Activated T-helper 2 cell treated with anti-CD3 and anti-CD28 coated beads, Interferon-gamma antibody, Interleukin-2, Interleukin-4, amounts not matched to agents 10 μg/mL and 5 μg/mL and 100 μg/mL, durations not matched to agents 14 hours and 24 hours and 36 hours (primary cell): Measurements from ENCODE around the gene MYO9A. TPM values are rescaled to one million over a fixed set of nuclear protein-coding genes. Genes with fewer than 3 reads are reported as not detected.

Experiments
- DNase-seq: peaks from one replicate; pipeline ENCODE4 v3.0.0; 2021; ENCODE audit warnings: low spot score
- H3K27ac Mint-ChIP-seq: one replicate; pipeline ENCODE4 v1.8.0; 2021; ENCODE audit warnings: mixed read lengths
- H3K27me3 Mint-ChIP-seq: one replicate; pipeline ENCODE4 v1.8.0; 2021; ENCODE audit warnings: low read depth, mixed read lengths
- H3K36me3 Mint-ChIP-seq: one replicate; pipeline ENCODE4 v1.8.0; 2021; ENCODE audit warnings: low read depth, mixed read lengths
- H3K4me1 Mint-ChIP-seq: one replicate; pipeline ENCODE4 v1.8.0; 2021; ENCODE audit warnings: low read depth, mixed read lengths
- H3K4me3 Mint-ChIP-seq: one replicate; pipeline ENCODE4 v1.8.0; 2021; ENCODE audit warnings: low read depth, mild to moderate bottlenecking, moderate library complexity, mixed read lengths
- H3K9me3 Mint-ChIP-seq: one replicate; pipeline ENCODE4 v1.8.0; 2021; ENCODE audit warnings: mixed read lengths
- intact Hi-C: fragments of 100-400 bp; cut with micrococcal nuclease; formaldehyde crosslinking; loops from one replicate; pipeline ENCODE4 v1.15.1; 2023
- total RNA-seq: library from RNA; stranded (reverse); gene quantifications from 2 replicates; pipeline ENCODE4 v1.2.3, GENCODE V29; 2022

The MYO9A gene
- total RNA-seq, 1 donor from 2014 or later, result 26.2 TPM

DNA sequence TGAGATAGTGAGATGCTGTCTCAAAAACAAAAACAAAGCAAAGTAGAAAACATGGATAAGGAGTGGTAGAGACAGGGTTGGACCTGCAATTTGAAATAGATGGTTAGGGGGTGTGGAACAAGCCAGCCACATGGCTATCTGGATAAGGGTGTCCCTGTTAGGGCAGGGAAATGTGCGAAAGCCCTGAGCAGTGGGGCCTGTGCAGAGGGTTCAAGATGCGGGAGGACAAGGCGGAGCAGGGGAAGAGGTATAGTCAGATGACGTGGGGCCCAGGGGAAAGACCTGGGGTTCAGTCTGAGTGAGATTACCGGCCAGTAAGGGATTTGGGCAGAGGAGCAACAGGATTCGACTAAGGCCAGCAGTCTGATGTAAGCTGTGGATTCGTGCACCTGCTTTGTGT is 326.0 kb downstream of the MYO9A start:
- no peaks in the 10 kb centered on the region for H3K36me3 Mint-ChIP-seq
- H3K4me1 Mint-ChIP-seq, result peaks cover 2% of the 10 kb centered on the region
- no peak overlapping the region for H3K4me3 Mint-ChIP-seq
- no peak for DNase-seq
- H3K27ac Mint-ChIP-seq, result no peak overlapping the region
- intact Hi-C loops, result no loop called here
- no peaks in the 10 kb centered on the region for H3K27me3 Mint-ChIP-seq
- H3K9me3 Mint-ChIP-seq, result no peaks in the 10 kb centered on the region

GRCh38 chr15:71790081-71790480 is 327.9 kb downstream of the MYO9A start:
- intact Hi-C loops, result no loop called here
- H3K9me3 Mint-ChIP-seq, result no peaks in the 10 kb centered on the region
- no peak for DNase-seq

DNA sequence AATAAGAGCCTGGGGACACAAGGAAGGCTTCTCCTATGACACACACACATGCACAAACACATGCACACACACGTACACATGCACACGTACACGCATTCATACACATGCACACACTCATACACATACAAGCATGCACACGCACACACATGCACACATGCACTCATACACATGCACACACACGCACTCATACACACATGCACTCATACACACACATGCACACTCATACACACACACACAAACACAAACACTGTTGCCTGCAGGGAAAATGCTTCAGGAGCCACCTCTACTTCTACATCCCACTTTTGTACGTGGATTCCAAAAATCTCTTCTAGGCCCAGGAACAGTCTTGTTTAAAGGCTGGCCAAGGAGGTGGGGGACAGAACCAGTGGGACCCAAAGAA is 328.3 kb downstream of the MYO9A start:
- no peak for DNase-seq
- Mint-ChIP-seq H3K27ac (no peak overlapping the region), H3K27me3 (peaks cover 5% of the 10 kb centered on the region), H3K4me3 (no peak overlapping the region), H3K9me3 (no peaks in the 10 kb centered on the region), H3K4me1 (peaks cover 5% of the 10 kb centered on the region), H3K36me3 (no peaks in the 10 kb centered on the region)
- intact Hi-C loops, result no loop called here

More at GRCh38 chr15:71790081-71790480, 327.9 kb downstream of the MYO9A start:
- Mint-ChIP-seq H3K27ac (no peak overlapping the region), H3K4me1 (peaks cover 5% of the 10 kb centered on the region), H3K27me3 (peaks cover 5% of the 10 kb centered on the region), H3K4me3 (no peak overlapping the region), H3K36me3 (no peaks in the 10 kb centered on the region)

DNA sequence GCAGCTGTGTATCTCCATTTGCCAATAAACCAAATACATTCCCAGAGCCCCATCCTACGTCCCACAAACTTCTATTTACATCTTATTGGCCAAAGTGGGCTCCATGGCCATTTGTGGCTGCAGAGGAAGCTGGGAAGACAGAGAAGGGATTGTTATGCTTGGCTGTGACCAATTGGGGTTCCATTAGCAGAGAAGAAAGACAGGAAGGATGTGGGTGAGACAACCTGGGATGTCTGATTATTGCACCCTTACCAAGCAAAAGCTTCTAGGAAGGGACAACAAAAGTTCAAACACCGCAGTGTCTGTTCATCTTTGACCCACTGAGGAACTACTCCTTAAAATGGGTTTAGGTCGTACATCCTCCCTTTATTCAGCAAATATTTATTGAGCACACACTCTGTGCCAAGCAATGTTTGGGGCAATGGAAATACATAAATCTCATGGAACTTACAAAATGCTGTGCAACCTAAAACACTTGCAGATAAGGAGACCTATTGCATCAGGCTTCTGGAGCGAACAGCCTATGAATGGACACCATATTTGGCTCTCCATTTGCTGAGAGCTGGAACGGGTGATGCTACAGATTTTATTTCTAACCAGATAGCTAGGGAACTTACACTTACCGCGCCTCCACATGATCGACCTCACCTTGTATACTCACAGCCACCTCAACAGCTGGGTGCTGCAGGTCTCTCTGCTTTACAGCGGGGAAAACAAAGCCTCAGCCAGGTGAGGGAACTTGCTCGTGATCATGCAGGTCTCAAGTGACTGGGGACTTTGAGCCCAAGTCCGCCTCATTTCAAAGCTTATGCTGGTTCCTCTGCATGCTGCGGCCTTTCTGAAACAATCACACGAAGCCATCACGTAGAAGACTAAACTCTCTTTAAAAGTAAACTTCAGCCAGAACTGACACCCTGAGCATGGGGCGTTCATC is 329.0 kb downstream of the MYO9A start:
- H3K36me3 Mint-ChIP-seq, result no peaks in the 10 kb centered on the region
- intact Hi-C loops, result no loop called here
- H3K9me3 Mint-ChIP-seq, result no peaks in the 10 kb centered on the region
- H3K4me1 Mint-ChIP-seq, result peaks cover 5% of the 10 kb centered on the region
- H3K4me3 Mint-ChIP-seq, result no peak overlapping the region
- DNase-seq, result no peak
- H3K27ac Mint-ChIP-seq, result no peak overlapping the region
- peaks cover 5% of the 10 kb centered on the region for H3K27me3 Mint-ChIP-seq

DNA sequence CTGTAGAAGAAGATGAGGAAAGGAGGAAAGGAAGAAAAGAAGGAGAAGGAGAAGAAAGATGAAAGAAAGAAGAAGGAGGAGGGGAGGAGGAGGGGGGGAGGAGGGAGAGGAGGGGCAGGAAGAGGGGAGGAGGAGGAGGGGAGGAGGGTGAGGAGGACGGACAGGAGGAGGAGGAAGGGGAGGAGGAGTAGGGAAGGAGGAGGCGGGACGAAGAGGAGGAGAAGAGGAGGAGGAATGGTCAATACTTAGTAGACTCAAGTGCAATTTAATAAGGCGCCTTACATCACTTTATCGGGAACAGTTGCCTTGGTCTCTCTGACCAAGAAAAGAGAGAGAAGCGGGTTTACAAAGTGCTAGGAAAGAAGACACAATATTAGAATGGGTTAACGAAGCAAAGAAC is 331.3 kb downstream of the MYO9A start:
- H3K27ac Mint-ChIP-seq, result no peak overlapping the region
- H3K4me3 Mint-ChIP-seq, result no peak overlapping the region
- H3K9me3 Mint-ChIP-seq, result no peaks in the 10 kb centered on the region
- H3K36me3 Mint-ChIP-seq, result no peaks in the 10 kb centered on the region
- peaks cover 5% of the 10 kb centered on the region for H3K4me1 Mint-ChIP-seq
- DNase-seq, result no peak
- H3K27me3 Mint-ChIP-seq, result peaks cover 5% of the 10 kb centered on the region
- intact Hi-C loops, result no loop called here

DNA sequence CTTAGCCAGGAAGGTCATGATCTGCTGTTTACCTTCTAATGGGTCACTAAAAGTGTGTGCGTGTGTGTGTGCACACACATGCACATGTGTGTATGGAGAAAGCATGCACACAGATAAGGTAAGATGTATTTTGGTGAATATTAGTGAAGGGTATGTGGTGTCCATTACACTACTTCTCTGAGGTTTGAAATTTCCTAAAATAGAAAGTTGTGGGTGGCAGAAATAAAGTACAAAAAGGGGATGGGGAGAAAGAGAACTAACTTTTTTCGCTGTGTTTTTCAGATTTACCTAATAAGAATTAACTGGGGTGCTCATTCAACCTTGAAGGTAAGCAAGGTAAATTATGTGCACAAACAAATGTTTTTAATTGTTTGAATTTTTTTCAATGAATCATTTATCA is 332.0 kb downstream of the MYO9A start:
- no peaks in the 10 kb centered on the region for H3K36me3 Mint-ChIP-seq
- no peak overlapping the region for H3K4me3 Mint-ChIP-seq
- H3K9me3 Mint-ChIP-seq, result no peaks in the 10 kb centered on the region
- peaks cover 12% of the 10 kb centered on the region for H3K4me1 Mint-ChIP-seq
- intact Hi-C loops, result no loop called here
- peaks cover 5% of the 10 kb centered on the region for H3K27me3 Mint-ChIP-seq
- DNase-seq, result no peak
- H3K27ac Mint-ChIP-seq, result no peak overlapping the region

DNA sequence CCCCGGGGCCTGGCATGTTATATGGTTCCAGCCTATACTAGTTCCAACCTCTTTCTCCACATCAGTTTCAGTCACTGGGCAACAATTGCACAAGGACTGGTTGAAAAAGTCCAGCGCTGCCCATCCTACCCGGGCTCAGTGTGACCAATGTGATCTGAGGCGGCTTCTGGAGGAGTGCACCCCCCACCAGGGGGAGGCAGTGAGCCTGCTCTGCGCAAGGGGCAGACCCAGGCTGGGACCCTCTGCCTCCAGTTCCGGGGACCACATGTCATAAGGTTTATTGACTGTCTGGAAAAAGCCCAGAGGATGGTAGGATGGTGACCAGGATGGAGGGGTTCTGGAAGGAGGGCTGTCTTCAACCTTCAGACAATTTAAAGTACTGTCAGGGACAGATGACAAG is 333.2 kb downstream of the MYO9A start:
- peaks cover 5% of the 10 kb centered on the region for H3K27me3 Mint-ChIP-seq
- H3K4me3 Mint-ChIP-seq, result no peak overlapping the region
- no peak overlapping the region for H3K27ac Mint-ChIP-seq
- no peaks in the 10 kb centered on the region for H3K9me3 Mint-ChIP-seq
- DNase-seq, result no peak
- no peaks in the 10 kb centered on the region for H3K36me3 Mint-ChIP-seq
- H3K4me1 Mint-ChIP-seq, result peaks cover 23% of the 10 kb centered on the region
- intact Hi-C loops, result loop anchor here (5.0 kb wide), 1 partner anchor 373 kb away; no protein-coding TSS in a partner anchor

- H3K9me3 Mint-ChIP-seq, result no peaks in the 10 kb centered on the region
- DNase-seq, result no peak
- intact Hi-C loops, result loop anchor here (5.0 kb wide), 1 partner anchor 375 kb away; no protein-coding TSS in a partner anchor
- no peaks in the 10 kb centered on the region for H3K36me3 Mint-ChIP-seq
- peaks cover 5% of the 10 kb centered on the region for H3K27me3 Mint-ChIP-seq
- H3K4me3 Mint-ChIP-seq, result no peak overlapping the region
- H3K27ac Mint-ChIP-seq, result no peak overlapping the region
- peaks cover 20% of the 10 kb centered on the region for H3K4me1 Mint-ChIP-seq
Measured at GRCh38 chr15:71782422-71783165, 335.4 kb downstream of the MYO9A start.

- Mint-ChIP-seq H3K4me3 (no peak overlapping the region), H3K27me3 (peaks cover 5% of the 10 kb centered on the region), H3K36me3 (no peaks in the 10 kb centered on the region), H3K9me3 (no peaks in the 10 kb centered on the region), H3K4me1 (peaks cover 20% of the 10 kb centered on the region), H3K27ac (no peak overlapping the region)
- no peak for DNase-seq
- intact Hi-C loops, result loop anchor here (5.0 kb wide), 1 partner anchor 375 kb away; no protein-coding TSS in a partner anchor
Measured at GRCh38 chr15:71781965-71782265, 336.0 kb downstream of the MYO9A start.

- Mint-ChIP-seq H3K36me3 (no peaks in the 10 kb centered on the region), H3K27me3 (peaks cover 3% of the 10 kb centered on the region), H3K27ac (peak overlapping the region; percentile 71), H3K4me3 (peak overlapping the region; percentile 17), H3K9me3 (no peaks in the 10 kb centered on the region), H3K4me1 (peaks cover 20% of the 10 kb centered on the region)
- no peak for DNase-seq
- intact Hi-C loops, result loop anchor here (5.0 kb wide), 1 partner anchor 376 kb away; no protein-coding TSS in a partner anchor
Measured at GRCh38 chr15:71781179-71781964, 336.6 kb downstream of the MYO9A start.

DNA sequence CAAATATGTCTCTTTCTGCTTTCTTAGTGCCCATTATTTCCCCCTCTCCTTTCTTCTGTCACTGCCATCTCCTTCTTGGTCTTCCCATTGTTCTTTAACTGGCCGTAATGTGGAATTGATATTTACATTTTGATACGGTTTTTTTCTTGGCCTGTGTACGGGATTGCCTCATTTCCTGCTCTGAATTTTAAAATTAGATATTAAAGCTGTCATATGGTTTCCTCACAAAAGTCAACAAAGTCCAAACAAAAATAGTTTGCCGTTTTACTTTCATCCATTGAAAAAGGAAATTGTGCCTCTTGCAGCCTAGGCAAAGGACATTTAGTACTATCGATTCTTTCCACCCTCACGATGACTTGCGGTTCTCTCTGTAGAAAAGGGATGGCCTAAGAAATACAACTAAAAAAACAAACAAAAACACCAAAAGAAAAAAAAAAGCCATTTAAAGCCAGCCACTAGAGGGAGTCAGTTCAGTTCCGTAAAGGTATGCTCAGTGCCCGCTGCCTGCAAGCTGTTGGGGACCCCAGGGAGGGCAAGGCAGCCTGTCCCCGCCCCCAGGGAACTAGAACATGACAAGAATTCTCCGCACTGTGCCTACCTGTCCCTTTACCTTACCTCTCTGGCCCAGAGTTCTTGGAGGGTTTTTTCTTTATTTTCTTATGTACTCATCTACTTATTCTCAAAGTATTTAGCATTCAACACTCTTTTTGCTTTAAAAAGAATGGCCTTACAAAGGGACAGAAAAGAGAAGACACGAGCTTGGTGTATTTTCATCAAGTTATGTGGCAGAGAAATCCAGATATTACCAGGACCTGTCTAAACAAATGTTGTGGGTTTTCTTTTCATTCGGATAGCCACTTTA is 337.6 kb downstream of the MYO9A start:
- intact Hi-C loops, result loop anchor here (5.0 kb wide), 1 partner anchor 377 kb away; no protein-coding TSS in a partner anchor
- DNase-seq, result peak; percentile 23
- Mint-ChIP-seq H3K9me3 (no peaks in the 10 kb centered on the region), H3K27ac (peak overlapping the region; percentile 70), H3K27me3 (no peaks in the 10 kb centered on the region), H3K4me3 (peak overlapping the region; percentile 1), H3K4me1 (peaks cover 18% of the 10 kb centered on the region), H3K36me3 (no peaks in the 10 kb centered on the region)
